ENCODE results near the gene RPS17.

GRCh38 chr15:82552861-82553260, 12.6 kb upstream of the RPS17 start:
- TF ChIP-seq CTCF (conservative IDR thresholded peaks at IDR 0.05; ENCODE audit: low read length) = no peak
- no peak for TF ChIP-seq EZH2phosphoT487 (IDR thresholded peaks at IDR 0.05; ENCODE audit: borderline replicate concordance)

Data from Loucy (cell line).